Right lobe of liver (tissue), 4 donors: Measurements from ENCODE around the gene LRTM1.

Source experiments
- POLR2A ChIP-seq: fragments of 450-650 bp; IDR thresholded peaks from one replicate; pipeline ENCODE4 v1.6.1; 2017; ENCODE audit warnings: antibody characterized with exemption, mild to moderate bottlenecking
- TF ChIP-seq, protein P1 (sequence below), 4 donors: fragments of 200-600 bp in 3 of 4; fragments of 450-650 bp in 1 of 4; IDR thresholded peaks; one replicate each; pipeline versions ENCODE4 v1.5.1 to v1.8.0; 2016 to 2022; ENCODE audit warnings: antibody characterized with exemption in 4 of 4, mild to moderate bottlenecking in 2 of 4
- donor health status: DM: no; HTN: no; CAD: no.
- donor health status: DM: no; HTN: no; CAD: no.
- donor health status: DM: no; HTN: yes; CAD: no.

GRCh38 chr3:54906763-54907162 lies 21.1 kb downstream of the LRTM1 start:
- TF ChIP-seq, protein P1, sequence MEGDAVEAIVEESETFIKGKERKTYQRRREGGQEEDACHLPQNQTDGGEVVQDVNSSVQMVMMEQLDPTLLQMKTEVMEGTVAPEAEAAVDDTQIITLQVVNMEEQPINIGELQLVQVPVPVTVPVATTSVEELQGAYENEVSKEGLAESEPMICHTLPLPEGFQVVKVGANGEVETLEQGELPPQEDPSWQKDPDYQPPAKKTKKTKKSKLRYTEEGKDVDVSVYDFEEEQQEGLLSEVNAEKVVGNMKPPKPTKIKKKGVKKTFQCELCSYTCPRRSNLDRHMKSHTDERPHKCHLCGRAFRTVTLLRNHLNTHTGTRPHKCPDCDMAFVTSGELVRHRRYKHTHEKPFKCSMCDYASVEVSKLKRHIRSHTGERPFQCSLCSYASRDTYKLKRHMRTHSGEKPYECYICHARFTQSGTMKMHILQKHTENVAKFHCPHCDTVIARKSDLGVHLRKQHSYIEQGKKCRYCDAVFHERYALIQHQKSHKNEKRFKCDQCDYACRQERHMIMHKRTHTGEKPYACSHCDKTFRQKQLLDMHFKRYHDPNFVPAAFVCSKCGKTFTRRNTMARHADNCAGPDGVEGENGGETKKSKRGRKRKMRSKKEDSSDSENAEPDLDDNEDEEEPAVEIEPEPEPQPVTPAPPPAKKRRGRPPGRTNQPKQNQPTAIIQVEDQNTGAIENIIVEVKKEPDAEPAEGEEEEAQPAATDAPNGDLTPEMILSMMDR (IDR thresholded peaks at IDR 0.05) = no peak
- TF ChIP-seq POLR2A = no peak
